Endothelial cell of umbilical vein (primary cell): ENCODE results near the gene ZMIZ1.

ENCODE experiments used
- CTCF ChIP-seq, 2 donors: IDR thresholded peaks; 1 replicate in 1 of 2; 2 replicates in 1 of 2; pipeline ENCODE4 v1.5.1; 2011; ENCODE audit warnings: low read length in 2 of 2, mild to moderate bottlenecking in 2 of 2, moderate library complexity in 2 of 2, control low read depth in 1 of 2, inconsistent platforms in 1 of 2, low read depth in 1 of 2; ENCODE audit not compliant: insufficient read depth in 1 of 2; ENCODE audit errors: extremely low read depth in 1 of 2
- POLR2A ChIP-seq: IDR thresholded peaks from 2 replicates; pipeline ENCODE4 v1.6.1; 2012; ENCODE audit warnings: low read depth, mild to moderate bottlenecking, control low read depth, low read length

GRCh38 chr10:79057481-79058275, 11.1 kb upstream of the ZMIZ1 start:
- no peak for TF ChIP-seq CTCF (IDR thresholded peaks at IDR 0.05; ENCODE audit: extremely low read depth in 1 of 2, insufficient read depth in 1 of 2, low read depth in 1 of 2, low read length in 2 of 2)
- no peak for TF ChIP-seq POLR2A
